Calu3 (cell line): Measurements from ENCODE around the gene CDC42. TPM values are rescaled to one million over a fixed set of nuclear protein-coding genes. Genes with fewer than 3 reads are reported as not detected.

ENCODE experiments used
- BruUV-seq: library from RNA; stranded (reverse); fragments of 400-500 nt; replicated peaks from 2 replicates; lab custom pipeline; 2021; lab: Mats Ljungman, UMichigan
- CTCF ChIA-PET: fragments of 300-600 bp; sonication (Branson Sonifier 250); formaldehyde crosslinking; loops from one replicate; lab custom pipeline; 2022; ENCODE audit warnings: antibody characterized with exemption; lab: Charles Lee
- DNase-seq: peaks from one replicate; pipeline ENCODE4 v3.0.0; 2022
- H3K27ac Mint-ChIP-seq: one replicate; pipeline ENCODE4 v1.8.0; 2022; ENCODE audit warnings: mixed read lengths; ENCODE audit not compliant: unreplicated experiment
- H3K27me3 Mint-ChIP-seq: one replicate; pipeline ENCODE4 v1.8.0; 2022; ENCODE audit warnings: mixed read lengths; ENCODE audit not compliant: unreplicated experiment
- H3K36me3 Mint-ChIP-seq: one replicate; pipeline ENCODE4 v1.8.0; 2022; ENCODE audit warnings: mild to moderate bottlenecking, moderate library complexity, mixed read lengths; ENCODE audit not compliant: insufficient read depth, unreplicated experiment
- H3K4me1 Mint-ChIP-seq: one replicate; pipeline ENCODE4 v1.8.0; 2022; ENCODE audit warnings: mild to moderate bottlenecking, low read depth, mixed read lengths; ENCODE audit not compliant: unreplicated experiment
- H3K4me3 Mint-ChIP-seq: one replicate; pipeline ENCODE4 v1.8.0; 2022; ENCODE audit warnings: mild to moderate bottlenecking, low read depth, moderate library complexity, mixed read lengths; ENCODE audit not compliant: unreplicated experiment
- H3K9me3 Mint-ChIP-seq: one replicate; pipeline ENCODE4 v1.8.0; 2022; ENCODE audit warnings: low read depth, mixed read lengths; ENCODE audit not compliant: unreplicated experiment
- CTCF ChIP-seq: fragments of 200-600 bp; IDR thresholded peaks from one replicate; pipeline ENCODE4 v1.8.0; 2022; ENCODE audit warnings: antibody characterized with exemption; ENCODE audit not compliant: unreplicated experiment
- intact Hi-C: fragments of 100-400 bp; cut with micrococcal nuclease; formaldehyde crosslinking; loops from one replicate; pipeline ENCODE4 v1.10.0; 2022; ENCODE audit not compliant: unreplicated experiment
- total RNA-seq: library from RNA; stranded (reverse); gene quantifications from 2 replicates; pipeline ENCODE4 v1.2.3, GENCODE V29; 2022

The CDC42 gene
- total RNA-seq, 1 experiment from 2014 or later: 204 TPM

DNA sequence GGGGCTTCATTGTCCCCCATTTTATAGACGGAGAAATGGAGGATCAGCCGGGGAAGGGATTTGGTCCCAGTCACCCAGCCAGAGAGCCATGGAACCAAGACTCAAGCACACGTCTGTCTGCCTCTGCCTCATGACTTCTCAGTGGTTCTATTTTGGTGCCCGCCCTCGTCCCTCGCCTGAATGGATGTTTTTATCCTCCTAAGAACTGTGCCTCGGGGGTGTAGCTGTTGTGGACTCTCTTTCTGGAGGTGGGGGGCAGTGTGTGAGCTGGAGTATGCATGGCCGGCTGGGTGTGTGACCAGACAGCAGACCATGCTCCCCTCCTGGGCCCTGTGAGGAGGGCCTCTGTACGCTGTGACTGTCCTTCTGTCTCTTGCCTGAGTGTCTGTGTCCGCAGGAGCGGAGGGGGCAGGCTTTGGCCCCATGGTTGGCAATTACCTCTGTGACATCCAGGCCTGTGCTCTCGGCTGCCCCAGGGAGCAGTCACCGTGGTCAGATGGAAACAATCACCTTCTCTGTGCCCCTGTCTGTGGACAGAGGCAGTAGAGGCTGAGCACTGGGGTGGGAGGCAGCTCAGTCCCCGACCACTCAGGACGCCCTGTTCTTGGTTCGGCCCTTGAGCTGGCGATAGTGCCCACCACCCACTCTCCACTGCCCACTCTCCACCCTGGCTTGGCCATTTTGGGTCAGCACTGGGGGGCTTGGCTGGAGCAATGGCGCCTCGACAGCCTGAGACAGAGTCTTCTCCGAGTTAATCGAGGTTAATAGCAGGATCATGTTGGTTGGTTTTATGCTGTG is 70.0 kb downstream of the CDC42 start:
- intact Hi-C loops: no loop called here
- no peaks in the 10 kb centered on the region for H3K4me1 Mint-ChIP-seq

GRCh38 chr1:22123071-22123390 is 70.5 kb downstream of the CDC42 start:
- CTCF ChIA-PET: no interaction called here
- H3K4me3 Mint-ChIP-seq: no peak overlapping the region
- peaks cover 15% of the 10 kb centered on the region for H3K36me3 Mint-ChIP-seq
- no peak for TF ChIP-seq CTCF
- H3K9me3 Mint-ChIP-seq: no peaks in the 10 kb centered on the region
- no peaks in the 10 kb centered on the region for H3K4me1 Mint-ChIP-seq
- no TSS peak for BruUV-seq
- H3K27me3 Mint-ChIP-seq: no peaks in the 10 kb centered on the region
- intact Hi-C loops: no loop called here
- DNase-seq: no peak
- H3K27ac Mint-ChIP-seq: no peak overlapping the region

More for the DNA sequence above, 70.0 kb downstream of the CDC42 start:
- Mint-ChIP-seq H3K36me3 (peaks cover 15% of the 10 kb centered on the region), H3K9me3 (no peaks in the 10 kb centered on the region), H3K27me3 (no peaks in the 10 kb centered on the region), H3K4me3 (no peak overlapping the region), H3K27ac (no peak overlapping the region)
- DNase-seq: no peak
- TF ChIP-seq CTCF: no peak
- BruUV-seq: no TSS peak
- CTCF ChIA-PET: no interaction called here

DNA sequence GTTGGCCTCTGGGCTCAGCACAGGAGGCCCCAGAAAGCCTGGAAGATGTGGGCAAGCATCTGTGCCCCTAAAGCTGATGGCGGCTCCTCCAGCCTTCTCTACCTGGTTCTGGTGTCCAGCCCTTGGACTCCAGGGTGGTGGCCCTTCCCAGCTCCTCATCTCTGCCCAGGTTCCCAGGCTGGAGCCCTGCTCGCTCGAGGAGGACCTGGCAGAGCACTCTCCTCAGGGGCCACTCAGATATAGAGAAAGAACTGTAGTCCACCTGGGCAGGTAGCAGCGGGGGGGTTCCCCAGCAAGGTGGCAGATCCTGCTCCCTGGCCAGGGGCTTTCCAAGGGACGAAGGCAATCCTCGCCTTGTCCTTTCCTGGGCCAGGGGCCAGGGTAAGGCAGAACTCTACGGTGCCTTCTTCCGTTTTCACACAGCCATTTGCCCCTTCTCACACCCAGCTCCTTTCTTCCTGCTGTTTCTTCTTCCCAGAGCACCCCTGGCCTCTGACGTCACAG is 71.4 kb downstream of the CDC42 start:
- H3K36me3 Mint-ChIP-seq: peaks cover 10% of the 10 kb centered on the region
- H3K9me3 Mint-ChIP-seq: no peaks in the 10 kb centered on the region
- intact Hi-C loops: no loop called here
- H3K27ac Mint-ChIP-seq: no peak overlapping the region
- no peak for DNase-seq
- H3K4me3 Mint-ChIP-seq: no peak overlapping the region
- CTCF ChIA-PET: no interaction called here
- no peak for TF ChIP-seq CTCF
- BruUV-seq: no TSS peak
- no peaks in the 10 kb centered on the region for H3K27me3 Mint-ChIP-seq
- no peaks in the 10 kb centered on the region for H3K4me1 Mint-ChIP-seq

DNA sequence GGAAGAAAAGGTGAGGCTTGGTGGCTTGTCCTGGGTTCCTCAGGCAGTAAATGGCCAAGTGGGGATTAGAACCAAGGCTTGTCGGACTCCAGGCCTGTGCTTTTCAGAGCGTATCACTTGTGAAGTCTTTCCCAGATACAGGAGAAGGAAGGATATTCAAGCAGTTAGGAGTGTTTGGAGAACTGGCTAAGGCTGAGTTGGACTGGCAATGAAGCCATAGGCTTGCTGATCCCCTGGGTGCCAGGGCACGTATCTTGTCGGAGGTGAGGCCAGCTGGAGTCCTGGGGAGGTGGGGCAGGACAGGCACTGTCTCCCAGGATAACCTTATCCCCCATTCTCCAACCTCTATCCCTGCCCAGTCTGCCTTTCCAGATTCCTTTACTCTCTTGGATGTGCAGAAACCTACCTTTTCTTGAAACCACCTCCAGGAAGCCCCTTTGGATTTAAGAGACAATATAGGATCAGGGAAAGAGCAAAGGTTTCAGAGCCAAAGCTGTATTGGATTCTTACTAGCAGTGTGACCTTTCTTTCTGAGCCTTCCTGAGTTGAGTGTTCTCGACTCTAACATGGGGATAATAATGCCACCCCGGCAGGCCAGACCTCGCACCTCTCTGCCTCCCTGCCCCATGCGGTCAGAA is 72.2 kb downstream of the CDC42 start:
- no TSS peak for BruUV-seq
- CTCF ChIA-PET: no interaction called here
- no peaks in the 10 kb centered on the region for H3K27me3 Mint-ChIP-seq

More for the DNA sequence above, 72.2 kb downstream of the CDC42 start:
- no peak overlapping the region for H3K27ac Mint-ChIP-seq
- TF ChIP-seq CTCF: no peak
- H3K36me3 Mint-ChIP-seq: peaks cover 8% of the 10 kb centered on the region
- no peak overlapping the region for H3K4me3 Mint-ChIP-seq
- H3K4me1 Mint-ChIP-seq: no peaks in the 10 kb centered on the region
- DNase-seq: no peak
- intact Hi-C loops: no loop called here
- H3K9me3 Mint-ChIP-seq: no peaks in the 10 kb centered on the region
